ENCODE results near the gene GREM2.

- TF ChIP-seq POLR2AphosphoS5 (IDR thresholded peaks at IDR 0.05; ENCODE audit: borderline replicate concordance, low read depth, low read length) (no peak), EZH2 (IDR thresholded peaks at IDR 0.05) (no peak)
Observed at GRCh38 chr1:240607006-240607405, 4.9 kb downstream of the GREM2 start.

Measured in SK-N-MC (cell line).